ENCODE results near the gene TMED6.

TMED6 gene

DNA sequence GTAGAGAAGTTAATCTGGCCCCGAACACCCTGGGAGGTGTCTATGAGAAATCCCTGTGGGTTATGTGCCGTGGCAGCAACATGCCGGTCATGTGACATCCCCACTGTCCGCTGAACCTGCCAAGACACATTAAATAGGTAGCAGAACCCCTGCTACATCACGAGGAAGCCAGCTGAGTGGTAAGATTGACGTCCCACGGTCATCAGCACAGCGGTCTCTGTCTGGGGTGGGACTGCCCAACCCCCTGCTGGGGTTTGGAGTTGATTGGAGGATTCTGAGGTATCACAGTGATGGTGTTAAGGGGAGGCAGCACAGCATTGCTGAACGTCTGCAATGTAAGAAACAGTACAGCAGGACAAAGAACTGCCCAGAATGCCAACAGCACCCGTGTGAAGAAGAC lies 2.0 kb downstream of the TMED6 start:
- TF ChIP-seq, protein P1, sequence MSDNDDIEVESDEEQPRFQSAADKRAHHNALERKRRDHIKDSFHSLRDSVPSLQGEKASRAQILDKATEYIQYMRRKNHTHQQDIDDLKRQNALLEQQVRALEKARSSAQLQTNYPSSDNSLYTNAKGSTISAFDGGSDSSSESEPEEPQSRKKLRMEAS (IDR thresholded peaks at IDR 0.05), result no peak
- TF ChIP-seq USF1 (IDR thresholded peaks at IDR 0.05), result peak; percentile 28; the same call in 1 of the 2 replicates

- TF ChIP-seq RAD21 (IDR thresholded peaks at IDR 0.05; ENCODE audit: low read depth) (no peak), ZBTB7A (IDR thresholded peaks at IDR 0.05; ENCODE audit: low read depth) (no peak), REST (IDR thresholded peaks at IDR 0.05; ENCODE audit: low read depth) (no peak), TCF12 (IDR thresholded peaks at IDR 0.05; ENCODE audit: low read depth) (no peak)
These were observed 3.4 kb downstream of the TMED6 start for GRCh38 chr16:69348222-69348621.

DNA sequence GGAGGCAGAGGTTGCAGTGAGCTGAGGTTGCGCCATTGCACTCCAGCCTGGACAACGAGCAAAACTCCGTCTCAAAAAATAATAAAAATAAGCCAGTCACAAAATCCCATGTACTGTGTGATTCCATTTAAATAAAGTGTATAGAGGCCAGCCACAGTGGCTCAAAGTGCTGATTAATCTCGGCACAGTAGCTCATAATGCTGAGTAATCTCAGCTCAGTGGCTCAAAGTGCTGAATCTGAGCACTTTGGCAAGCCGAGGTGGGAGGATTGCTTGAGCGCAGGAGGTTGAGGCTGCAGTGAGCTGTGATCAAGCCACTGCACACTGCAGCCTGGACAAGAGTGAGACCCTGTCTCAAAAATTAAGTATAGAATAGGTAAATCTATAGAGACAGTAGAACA lies 4.9 kb downstream of the TMED6 start:
- no peak for TF ChIP-seq CEBPB (IDR thresholded peaks at IDR 0.05)
- no peak for TF ChIP-seq USF1 (IDR thresholded peaks at IDR 0.05)
- no peak for TF ChIP-seq ZBTB7A (IDR thresholded peaks at IDR 0.05; ENCODE audit: low read depth)
- TF ChIP-seq RAD21 (IDR thresholded peaks at IDR 0.05; ENCODE audit: low read depth), result no peak
- no peak for TF ChIP-seq TCF12 (IDR thresholded peaks at IDR 0.05; ENCODE audit: low read depth)
- no peak for TF ChIP-seq TEAD4 (IDR thresholded peaks at IDR 0.05)
- no peak for TF ChIP-seq FOXM1 (IDR thresholded peaks at IDR 0.05; ENCODE audit: borderline replicate concordance, low read depth)
- no peak for TF ChIP-seq EP300 (IDR thresholded peaks at IDR 0.05; ENCODE audit: borderline replicate concordance)
- TF ChIP-seq REST (IDR thresholded peaks at IDR 0.05; ENCODE audit: low read depth), result no peak
- TF ChIP-seq TAF1 (IDR thresholded peaks at IDR 0.05; ENCODE audit: low read depth), result no peak
- TF ChIP-seq, protein P1 (IDR thresholded peaks at IDR 0.05), result no peak
- TF ChIP-seq YY1 (IDR thresholded peaks at IDR 0.05; ENCODE audit: low read depth), result no peak
- no peak for TF ChIP-seq EGR1 (IDR thresholded peaks at IDR 0.05)
- no peak for TF ChIP-seq CREB1 (IDR thresholded peaks at IDR 0.05; ENCODE audit: low read depth)
- TF ChIP-seq NFIC (IDR thresholded peaks at IDR 0.05), result no peak

- no peak for TF ChIP-seq TCF12 (IDR thresholded peaks at IDR 0.05; ENCODE audit: low read depth)
- TF ChIP-seq YY1 (IDR thresholded peaks at IDR 0.05; ENCODE audit: low read depth), result no peak
- no peak for TF ChIP-seq EP300 (IDR thresholded peaks at IDR 0.05; ENCODE audit: borderline replicate concordance)
- no peak for TF ChIP-seq TAF1 (IDR thresholded peaks at IDR 0.05; ENCODE audit: low read depth)
- TF ChIP-seq, protein P1 (IDR thresholded peaks at IDR 0.05), result no peak
These were observed 5.7 kb downstream of the TMED6 start for GRCh38 chr16:69345923-69346322.

DNA sequence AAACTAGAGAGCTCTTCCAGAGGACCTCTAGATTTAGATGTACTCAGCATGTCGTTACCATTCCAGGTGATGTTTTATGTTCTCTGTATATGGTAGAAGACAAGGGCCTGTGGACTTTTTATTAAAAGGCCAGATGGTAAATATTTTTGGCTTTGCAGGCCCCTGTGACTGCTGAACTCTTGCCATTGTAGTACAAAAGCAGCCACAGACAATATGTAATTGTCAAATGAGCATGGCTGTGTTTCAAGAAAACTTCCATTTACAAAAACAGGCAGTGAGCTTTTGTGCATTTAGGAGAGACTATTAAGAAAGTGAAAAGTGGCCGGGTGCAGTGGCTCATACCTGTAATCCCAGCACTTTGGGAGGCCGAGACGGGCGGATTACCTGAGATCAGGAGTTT lies 7.4 kb downstream of the TMED6 start:
- TF ChIP-seq TAF1 (IDR thresholded peaks at IDR 0.05; ENCODE audit: low read depth), result no peak
- no peak for TF ChIP-seq CREB1 (IDR thresholded peaks at IDR 0.05; ENCODE audit: low read depth)
- TF ChIP-seq CEBPB (IDR thresholded peaks at IDR 0.05), result no peak
- TF ChIP-seq REST (IDR thresholded peaks at IDR 0.05; ENCODE audit: low read depth), result no peak
